ENCODE measurements around the gene USP40. TPM values are rescaled to one million over a fixed set of nuclear protein-coding genes. Genes with fewer than 3 reads are reported as not detected.

Gene USP40
- total RNA-seq, 2 experiments from 2014 or later: 0.51 to 1.7 TPM

DNA sequence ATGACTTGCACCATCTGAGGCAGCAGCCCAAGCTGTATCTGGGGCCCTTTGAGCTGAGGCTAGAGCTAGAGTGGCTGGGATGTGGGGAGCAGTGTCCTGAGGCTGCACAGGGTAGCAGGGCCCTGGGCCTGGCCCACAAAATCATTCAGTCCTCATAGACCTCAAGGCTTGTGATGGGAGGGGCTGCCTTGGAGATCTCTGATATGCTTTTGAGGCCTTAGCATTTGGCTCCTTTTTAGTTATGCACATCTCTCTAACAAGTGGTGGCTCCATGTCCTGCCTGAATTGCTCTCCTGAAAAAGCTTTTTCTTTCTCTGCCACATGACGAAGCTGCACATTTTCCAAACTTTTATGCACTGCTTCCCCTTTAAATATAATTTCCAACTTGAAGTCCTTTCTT is 39.1 kb upstream of the USP40 start:
- TF ChIP-seq CTCF (conservative IDR thresholded peaks at IDR 0.05; ENCODE audit: low read length): no peak
- TF ChIP-seq EZH2phosphoT487 (IDR thresholded peaks at IDR 0.05; ENCODE audit: borderline replicate concordance, low read depth, low read length): no peak
- Histone ChIP-seq H3K4me3 (ENCODE audit: low read depth, low read length, poor library complexity, severe bottlenecking) (no peak overlapping the region), H4K20me1 (ENCODE audit: insufficient read depth, low read length) (no peaks in the 10 kb centered on the region), H3K9me3 (ENCODE audit: low read length) (no peaks in the 10 kb centered on the region), H3K36me3 (ENCODE audit: insufficient read depth, low read length) (no peaks in the 10 kb centered on the region; the same call in 1 of the 2 replicates), H3K27ac (ENCODE audit: low read depth, low read length, poor library complexity, severe bottlenecking) (no peak overlapping the region), H3K4me2 (ENCODE audit: low read length) (no peak overlapping the region), H3K4me1 (ENCODE audit: insufficient read depth, low read length, poor library complexity, severe bottlenecking) (no peaks in the 10 kb centered on the region), H3K79me2 (ENCODE audit: insufficient read depth, low read depth, low read length) (no peaks in the 10 kb centered on the region), H2AFZ (ENCODE audit: low read length) (no peak overlapping the region), H3K9me2 (ENCODE audit: insufficient read depth, low read length) (no peaks in the 10 kb centered on the region)
- ChIA-PET CTCF (ENCODE audit: unreplicated experiment) (no interaction called here), POLR2A (no interaction called here)
- DNase-seq (ENCODE audit: low spot score): no peak
- intact Hi-C loops (cut with micrococcal nuclease; ENCODE audit: unreplicated experiment): no loop called here
- BruUV-seq (replicated peaks): no TSS peak

GRCh38 chr2:233604826-233605225 is 38.2 kb upstream of the USP40 start:
- Histone ChIP-seq H3K36me3 (ENCODE audit: insufficient read depth, low read length) (no peaks in the 10 kb centered on the region; the same call in 1 of the 2 replicates), H3K4me2 (ENCODE audit: low read length) (no peak overlapping the region), H2AFZ (ENCODE audit: low read length) (no peak overlapping the region), H3K9me2 (ENCODE audit: insufficient read depth, low read length) (no peaks in the 10 kb centered on the region), H3K79me2 (ENCODE audit: insufficient read depth, low read depth, low read length) (no peaks in the 10 kb centered on the region), H3K4me3 (ENCODE audit: low read depth, low read length, poor library complexity, severe bottlenecking) (no peak overlapping the region), H3K4me1 (ENCODE audit: insufficient read depth, low read length, poor library complexity, severe bottlenecking) (no peaks in the 10 kb centered on the region), H3K9me3 (ENCODE audit: low read length) (no peaks in the 10 kb centered on the region), H4K20me1 (ENCODE audit: insufficient read depth, low read length) (no peaks in the 10 kb centered on the region), H3K27ac (ENCODE audit: low read depth, low read length, poor library complexity, severe bottlenecking) (no peak overlapping the region)
- ChIA-PET CTCF (ENCODE audit: unreplicated experiment) (no interaction called here), POLR2A (no interaction called here)
- intact Hi-C loops (cut with micrococcal nuclease; ENCODE audit: unreplicated experiment): no loop called here
- DNase-seq (ENCODE audit: low spot score): no peak
- no TSS peak for BruUV-seq (replicated peaks)
- TF ChIP-seq EZH2phosphoT487 (IDR thresholded peaks at IDR 0.05; ENCODE audit: borderline replicate concordance, low read depth, low read length) (no peak), CTCF (conservative IDR thresholded peaks at IDR 0.05; ENCODE audit: low read length) (no peak)

DNA sequence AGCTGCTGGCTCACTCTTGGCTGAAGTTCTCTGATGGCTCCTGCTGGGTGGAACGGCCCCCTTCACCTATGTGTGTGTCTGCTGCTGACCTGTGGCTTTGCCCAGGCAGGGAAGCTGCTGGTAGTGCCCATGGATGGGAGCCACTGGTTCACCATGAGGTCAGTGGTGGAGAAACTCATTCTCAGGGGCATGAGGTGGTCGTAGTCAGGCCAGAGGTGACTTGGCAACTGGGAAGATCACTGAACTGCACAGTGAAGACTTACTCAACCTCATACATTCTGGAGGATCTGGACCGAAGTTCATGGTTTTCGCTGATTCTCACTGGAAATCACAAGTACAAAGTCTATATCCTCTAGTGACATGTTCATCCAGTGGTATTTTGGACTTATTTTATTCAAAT is 36.9 kb upstream of the USP40 start:
- TF ChIP-seq EZH2phosphoT487 (IDR thresholded peaks at IDR 0.05; ENCODE audit: borderline replicate concordance, low read depth, low read length): no peak
- no peak for TF ChIP-seq CTCF (conservative IDR thresholded peaks at IDR 0.05; ENCODE audit: low read length)
- H4K20me1 ChIP-seq (ENCODE audit: insufficient read depth, low read length): no peaks in the 10 kb centered on the region
- no peaks in the 10 kb centered on the region; the same call in 1 of the 2 replicates for H3K36me3 ChIP-seq (ENCODE audit: insufficient read depth, low read length)
- no peak overlapping the region for H3K27ac ChIP-seq (ENCODE audit: low read depth, low read length, poor library complexity, severe bottlenecking)
- no peaks in the 10 kb centered on the region for H3K9me2 ChIP-seq (ENCODE audit: insufficient read depth, low read length)
- ChIA-PET POLR2A (no interaction called here), CTCF (ENCODE audit: unreplicated experiment) (no interaction called here)
- H2AFZ ChIP-seq (ENCODE audit: low read length): no peak overlapping the region
- no peaks in the 10 kb centered on the region for H3K9me3 ChIP-seq (ENCODE audit: low read length)
- BruUV-seq (replicated peaks): no TSS peak
- no peak overlapping the region for H3K4me3 ChIP-seq (ENCODE audit: low read depth, low read length, poor library complexity, severe bottlenecking)
- H3K79me2 ChIP-seq (ENCODE audit: insufficient read depth, low read depth, low read length): no peaks in the 10 kb centered on the region
- H3K4me1 ChIP-seq (ENCODE audit: insufficient read depth, low read length, poor library complexity, severe bottlenecking): no peaks in the 10 kb centered on the region
- DNase-seq (ENCODE audit: low spot score): no peak
- H3K4me2 ChIP-seq (ENCODE audit: low read length): no peak overlapping the region
- intact Hi-C loops (cut with micrococcal nuclease; ENCODE audit: unreplicated experiment): no loop called here
